NT2/D1 (cell line): ENCODE results near the gene ANKAR.
"Not testable (repeated sequence)": the region's sequence is repeated elsewhere in the genome, so short reads cannot be mapped to it uniquely, and the experiment has no call there.

Experiments
- DNase-seq: peaks from one replicate; pipeline ENCODE4 v3.0.0-alpha.2; 2011; ENCODE audit warnings: low read depth, low spot score
- H3K27me3 ChIP-seq: 2 replicates; pipeline ENCODE4 v1.6.0; 2011; ENCODE audit warnings: mild to moderate bottlenecking; ENCODE audit not compliant: insufficient read length, insufficient read depth
- H3K36me3 ChIP-seq: 2 replicates; pipeline ENCODE4 v1.6.1; 2011; ENCODE audit warnings: mild to moderate bottlenecking, low read length, mixed read lengths; ENCODE audit not compliant: insufficient read depth, insufficient read length
- H3K4me1 ChIP-seq: 2 replicates; pipeline ENCODE4 v1.5.1; 2011; ENCODE audit not compliant: insufficient read depth, insufficient read length
- H3K4me3 ChIP-seq: 2 replicates; pipeline ENCODE4 v1.5.1; 2011; ENCODE audit warnings: low read depth; ENCODE audit not compliant: insufficient read length
- H3K9ac ChIP-seq: 2 replicates; pipeline ENCODE4 v1.6.0; 2011; ENCODE audit warnings: low read depth; ENCODE audit not compliant: insufficient read length
- H3K9me3 ChIP-seq: 2 replicates; pipeline ENCODE4 v1.5.1; 2011; ENCODE audit warnings: mild to moderate bottlenecking, low read length; ENCODE audit not compliant: insufficient read depth
- SUZ12 ChIP-seq: IDR thresholded peaks from 2 replicates; pipeline ENCODE4 v1.6.1; 2011; ENCODE audit not compliant: insufficient read length, insufficient read depth; ENCODE audit errors: extremely low read depth
- YY1 ChIP-seq: IDR thresholded peaks from 2 replicates; pipeline ENCODE4 v1.6.1; 2011; ENCODE audit not compliant: insufficient read length, insufficient read depth
- ZNF274 ChIP-seq: IDR thresholded peaks from 2 replicates; pipeline ENCODE4 v1.6.1; 2011; ENCODE audit warnings: mild to moderate bottlenecking, low read depth, low read length

The ANKAR gene

GRCh38 chr2:189648846-189649509, 25.5 kb upstream of the ANKAR start:
- Histone ChIP-seq H3K4me3 (no peak overlapping the region), H3K36me3 (no peaks in the 10 kb centered on the region), H3K9ac (no peak overlapping the region), H3K27me3 (no peaks in the 10 kb centered on the region), H3K9me3 (peaks cover 21% of the 10 kb centered on the region), H3K4me1 (no peaks in the 10 kb centered on the region)
- no peak for TF ChIP-seq SUZ12
- no peak for TF ChIP-seq ZNF274
- TF ChIP-seq YY1 = no peak
- DNase-seq = no peak

DNA sequence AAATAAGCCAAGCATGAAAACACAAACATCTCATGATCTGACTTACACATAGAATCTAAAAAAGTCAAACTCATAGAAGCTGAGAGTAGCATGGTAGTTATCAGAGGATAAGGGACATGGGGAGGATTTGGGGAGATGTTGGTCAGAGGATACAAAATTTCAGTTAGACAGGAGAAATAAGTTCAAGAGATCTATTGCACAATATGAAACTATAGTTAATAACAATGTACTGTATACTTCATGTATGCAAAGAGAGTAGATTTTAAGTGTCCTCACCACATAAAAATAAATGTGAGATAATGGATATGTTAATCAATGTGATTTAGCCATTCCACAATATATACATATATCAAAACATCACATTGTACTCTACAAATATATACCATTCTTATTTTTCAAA, 23.2 kb upstream of the ANKAR start:
- H3K27me3 ChIP-seq = no peaks in the 10 kb centered on the region
- H3K9ac ChIP-seq = no peak overlapping the region
- H3K4me3 ChIP-seq = no peak overlapping the region
- H3K4me1 ChIP-seq = no peaks in the 10 kb centered on the region
- no peaks in the 10 kb centered on the region for H3K36me3 ChIP-seq
- DNase-seq = no peak
- peaks cover 26% of the 10 kb centered on the region for H3K9me3 ChIP-seq
- no peak for TF ChIP-seq SUZ12
- TF ChIP-seq ZNF274 = no peak
- no peak for TF ChIP-seq YY1

GRCh38 chr2:189653464-189653863, 21.0 kb upstream of the ANKAR start:
- not testable (repeated sequence) for DNase-seq, H3K36me3 ChIP-seq, H3K9ac ChIP-seq, H3K4me3 ChIP-seq, H3K4me1 ChIP-seq, H3K27me3 ChIP-seq
- H3K9me3 ChIP-seq = peaks cover 26% of the 10 kb centered on the region

DNA sequence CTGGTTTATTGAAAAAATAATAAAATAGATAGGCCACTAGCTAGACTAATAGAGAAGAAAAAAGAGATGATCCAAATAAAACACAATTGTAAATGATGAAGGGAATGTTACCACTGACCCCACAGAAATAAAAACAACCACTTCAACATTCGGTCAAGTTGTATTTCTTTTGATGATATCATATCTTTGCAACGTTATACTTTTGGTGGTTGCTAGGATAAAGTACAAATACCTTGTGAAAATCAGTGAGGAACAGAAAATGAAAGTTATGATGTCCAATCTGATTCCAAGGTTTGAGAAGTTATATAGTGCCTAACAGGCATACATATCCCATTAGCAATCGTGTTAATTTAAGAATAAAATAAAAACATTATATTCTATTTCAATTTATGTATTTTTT, 19.8 kb upstream of the ANKAR start:
- TF ChIP-seq YY1 = no peak
- no peak for TF ChIP-seq SUZ12
- no peak for TF ChIP-seq ZNF274
- DNase-seq = no peak

DNA sequence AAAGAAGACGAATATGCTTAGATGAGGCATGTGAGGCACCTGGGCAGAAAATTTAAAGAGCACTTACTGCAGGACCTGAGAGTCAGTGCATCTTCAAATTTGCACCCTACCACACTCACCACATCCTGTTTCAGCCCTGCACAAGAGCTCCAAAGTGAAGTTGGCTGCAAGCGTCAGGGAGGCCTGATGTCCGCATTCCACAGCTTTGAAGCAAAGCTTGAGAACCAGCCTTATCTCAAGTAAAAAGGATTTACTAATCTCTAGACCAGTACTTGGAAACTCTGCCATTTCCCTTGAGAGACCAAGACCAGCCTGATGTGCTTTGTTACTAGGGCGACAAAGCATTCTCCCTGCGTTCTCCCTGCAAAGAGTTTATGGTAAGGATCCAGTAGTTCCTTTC, 16.6 kb upstream of the ANKAR start:
- Histone ChIP-seq H3K36me3 (peaks cover 3% of the 10 kb centered on the region), H3K4me1 (peaks cover 4% of the 10 kb centered on the region), H3K9me3 (peaks cover 12% of the 10 kb centered on the region), H3K9ac (no peak overlapping the region), H3K4me3 (no peak overlapping the region), H3K27me3 (no peaks in the 10 kb centered on the region)
- TF ChIP-seq ZNF274 (no peak), YY1 (no peak), SUZ12 (no peak)
- no peak for DNase-seq

More for the DNA sequence above, 19.8 kb upstream of the ANKAR start:
- no peaks in the 10 kb centered on the region for H3K36me3 ChIP-seq
- H3K9me3 ChIP-seq = peaks cover 26% of the 10 kb centered on the region
- H3K9ac ChIP-seq = no peak overlapping the region
- no peaks in the 10 kb centered on the region for H3K27me3 ChIP-seq
- peaks cover 2% of the 10 kb centered on the region for H3K4me1 ChIP-seq
- H3K4me3 ChIP-seq = no peak overlapping the region

DNA sequence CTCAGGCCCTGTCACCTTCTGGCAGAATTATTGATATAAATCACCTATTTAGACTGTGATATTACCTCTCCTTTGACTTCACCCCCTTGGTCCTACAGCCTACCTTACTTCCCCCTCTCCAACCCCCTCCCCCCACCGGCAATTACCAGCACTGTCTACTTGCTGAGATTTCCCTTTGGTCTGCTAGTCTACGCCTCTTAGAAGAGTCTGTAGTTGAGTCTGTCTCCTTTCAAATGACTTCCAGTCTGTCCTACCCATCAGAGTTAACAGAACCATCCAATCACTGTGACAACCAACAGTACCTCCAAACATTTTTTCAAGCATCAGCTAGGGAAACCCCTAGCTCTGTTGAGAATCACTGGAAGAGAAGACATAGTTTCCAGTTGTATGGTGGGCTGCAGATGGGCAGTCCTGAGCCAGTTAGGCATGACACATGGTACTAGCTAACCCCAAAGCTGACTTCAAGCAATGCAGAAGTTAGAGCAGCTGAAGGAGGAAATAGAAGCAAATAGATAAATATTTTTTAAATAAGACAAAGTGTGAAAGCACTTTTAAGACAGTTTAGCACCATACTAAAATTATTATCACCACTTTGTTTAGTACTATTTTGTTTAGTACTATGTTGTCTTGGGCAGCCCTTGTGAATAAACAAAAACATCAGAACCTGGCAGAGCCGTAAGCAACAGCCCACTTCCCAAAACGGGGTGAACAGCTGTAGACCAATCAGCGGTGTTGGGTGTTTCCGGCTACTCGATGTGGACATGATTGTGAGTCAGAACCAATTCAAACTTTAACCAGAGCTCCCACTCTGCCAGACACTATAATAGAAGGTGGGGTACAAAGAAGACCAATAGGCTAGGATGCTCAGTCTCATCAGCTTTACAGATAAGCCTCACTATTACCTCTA, 15.9 kb upstream of the ANKAR start:
- no peak for TF ChIP-seq ZNF274
- TF ChIP-seq SUZ12 = no peak
- no peak for TF ChIP-seq YY1
- H3K9me3 ChIP-seq = peaks cover 5% of the 10 kb centered on the region
- H3K36me3 ChIP-seq = peaks cover 6% of the 10 kb centered on the region
- H3K4me1 ChIP-seq = peaks cover 4% of the 10 kb centered on the region
- no peak overlapping the region for H3K4me3 ChIP-seq
- H3K27me3 ChIP-seq = no peaks in the 10 kb centered on the region
- no peak overlapping the region for H3K9ac ChIP-seq
- no peak for DNase-seq

DNA sequence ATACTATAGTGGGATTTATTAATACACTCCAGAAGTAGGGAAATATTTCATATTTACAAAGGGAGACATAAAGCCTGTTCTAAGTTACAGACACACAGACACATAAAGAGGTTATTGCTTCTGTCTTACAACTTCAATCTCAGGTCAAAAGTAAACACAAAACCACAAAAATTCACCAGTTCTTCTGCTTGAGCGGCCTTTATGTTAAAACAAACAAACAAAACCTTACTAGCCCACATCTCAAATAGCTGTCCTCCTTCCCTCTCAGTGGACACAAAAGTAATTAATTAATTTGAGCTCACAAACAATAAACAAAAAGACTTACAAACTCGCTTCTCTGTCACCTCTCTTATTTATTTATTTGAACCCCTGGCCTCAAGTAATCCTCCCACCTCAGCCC, 14.7 kb upstream of the ANKAR start:
- H3K4me3 ChIP-seq = no peak overlapping the region
- H3K36me3 ChIP-seq = peaks cover 18% of the 10 kb centered on the region
- no peak for DNase-seq
- H3K27me3 ChIP-seq = no peaks in the 10 kb centered on the region
- no peak overlapping the region for H3K9ac ChIP-seq
- H3K4me1 ChIP-seq = peaks cover 4% of the 10 kb centered on the region
- TF ChIP-seq SUZ12 = no peak
- no peak for TF ChIP-seq ZNF274
- TF ChIP-seq YY1 = no peak
- H3K9me3 ChIP-seq = peaks cover 4% of the 10 kb centered on the region; the same call in 1 of the 2 replicates
